H9 (cell line): Measurements from ENCODE around the gene PPP4R2. TPM values are rescaled to one million over a fixed set of nuclear protein-coding genes. Genes with fewer than 3 reads are reported as not detected.

Experiments used
- DNase-seq: peaks from one replicate; pipeline ENCODE4 v3.0.0-alpha.2; 2017
- H2AFZ ChIP-seq: one replicate; pipeline ENCODE4 v1.6.1; 2013; ENCODE audit warnings: mild to moderate bottlenecking, low read length, control low read depth, moderate library complexity
- H2AK5ac ChIP-seq: 2 replicates; pipeline ENCODE4 v1.6.1; 2013; ENCODE audit warnings: low read length, control low read depth, mixed read lengths; ENCODE audit not compliant: insufficient read length
- H2BK120ac ChIP-seq: one replicate; pipeline ENCODE4 v1.6.1; 2013; ENCODE audit warnings: low read depth, mild to moderate bottlenecking, low read length, control low read depth, inconsistent platforms; ENCODE audit not compliant: poor library complexity, severe bottlenecking
- H2BK12ac ChIP-seq: 2 replicates; pipeline ENCODE4 v1.6.1; 2013; ENCODE audit warnings: low read length, control low read depth, mixed read lengths, low read depth; ENCODE audit not compliant: insufficient read length
- H2BK15ac ChIP-seq: 2 replicates; pipeline ENCODE4 v1.6.1; 2013; ENCODE audit warnings: low read depth, low read length, control low read depth
- H2BK20ac ChIP-seq: one replicate; pipeline ENCODE4 v1.6.1; 2013; ENCODE audit warnings: low read depth, mild to moderate bottlenecking, low read length, control low read depth, inconsistent platforms; ENCODE audit not compliant: poor library complexity, severe bottlenecking
- H2BK5ac ChIP-seq: 2 replicates; pipeline ENCODE4 v1.6.1; 2013; ENCODE audit warnings: low read length, control low read depth, mixed read lengths; ENCODE audit not compliant: insufficient read length
- H3K14ac ChIP-seq: 2 replicates; pipeline ENCODE4 v1.6.1; 2013; ENCODE audit warnings: low read length, control low read depth; ENCODE audit not compliant: insufficient read depth
- H3K18ac ChIP-seq: 2 replicates; pipeline ENCODE4 v1.6.1; 2013; ENCODE audit warnings: low read depth, mild to moderate bottlenecking, mixed read lengths, low read length, control low read depth; ENCODE audit not compliant: insufficient read length
- H3K23ac ChIP-seq: 2 replicates; pipeline ENCODE4 v1.6.1; 2013; ENCODE audit warnings: low read length, control low read depth, mixed read lengths, low read depth; ENCODE audit not compliant: insufficient read length
- H3K23me2 ChIP-seq: 2 replicates; pipeline ENCODE4 v1.6.1; 2013; ENCODE audit warnings: low read depth, mild to moderate bottlenecking, mixed read lengths, low read length, control low read depth; ENCODE audit not compliant: insufficient read length, poor library complexity, severe bottlenecking
- H3K27ac ChIP-seq: 2 replicates; pipeline ENCODE4 v1.5.1; 2013; ENCODE audit warnings: low read length, control low read depth, mixed read lengths, low read depth; ENCODE audit not compliant: insufficient read length
- H3K27me3 ChIP-seq: 2 replicates; pipeline ENCODE4 v1.6.1; 2013; ENCODE audit warnings: low read length, control low read depth, inconsistent platforms; ENCODE audit not compliant: insufficient read depth
- H3K4ac ChIP-seq: 2 replicates; pipeline ENCODE4 v1.6.1; 2013; ENCODE audit warnings: low read depth, mild to moderate bottlenecking, control low read depth, inconsistent platforms, low read length, moderate library complexity
- H3K4me1 ChIP-seq: 2 replicates; pipeline ENCODE4 v1.6.1; 2013; ENCODE audit warnings: low read length, control low read depth, inconsistent platforms; ENCODE audit not compliant: insufficient read depth
- H3K4me2 ChIP-seq: 2 replicates; pipeline ENCODE4 v1.6.1; 2013; ENCODE audit warnings: low read length, control low read depth, mixed read lengths; ENCODE audit not compliant: insufficient read length, insufficient read depth
- H3K56ac ChIP-seq: 2 replicates; pipeline ENCODE4 v1.6.1; 2013; ENCODE audit warnings: low read depth, mild to moderate bottlenecking, mixed read lengths, low read length, control low read depth; ENCODE audit not compliant: insufficient read length
- H3K79me1 ChIP-seq: 2 replicates; pipeline ENCODE4 v1.6.1; 2013; ENCODE audit warnings: low read depth, mild to moderate bottlenecking, moderate library complexity, low read length, control low read depth, inconsistent platforms; ENCODE audit not compliant: insufficient read depth, poor library complexity, severe bottlenecking
- H3K79me2 ChIP-seq: 2 replicates; pipeline ENCODE4 v1.6.1; 2013; ENCODE audit warnings: low read length, control low read depth, inconsistent platforms; ENCODE audit not compliant: insufficient read depth
- H3K9ac ChIP-seq: 2 replicates; pipeline ENCODE4 v1.6.1; 2013; ENCODE audit warnings: low read length, control low read depth, mixed read lengths; ENCODE audit not compliant: insufficient read length; ENCODE audit errors: extremely low read depth
- H3K9me3 ChIP-seq: one replicate; pipeline ENCODE4 v1.6.1; 2013; ENCODE audit warnings: low read depth, low read length, inconsistent platforms; ENCODE audit not compliant: control insufficient read depth
- H3T11ph ChIP-seq: one replicate; pipeline ENCODE4 v1.6.1; 2013; ENCODE audit warnings: mild to moderate bottlenecking, low read length, control low read depth, inconsistent platforms
- H4K20me1 ChIP-seq: one replicate; pipeline ENCODE4 v1.6.1; 2013; ENCODE audit not compliant: control insufficient read depth, insufficient read length, insufficient read depth
- H4K5ac ChIP-seq: 2 replicates; pipeline ENCODE4 v1.6.1; 2013; ENCODE audit warnings: low read depth, mild to moderate bottlenecking, mixed read lengths, low read length, control low read depth; ENCODE audit not compliant: insufficient read length
- H4K8ac ChIP-seq: replicated peaks from 2 replicates; pipeline ENCODE4 v1.6.1; 2013; ENCODE audit warnings: low read length, control low read depth, mixed read lengths, low read depth; ENCODE audit not compliant: insufficient read length
- H4K91ac ChIP-seq: 2 replicates; pipeline ENCODE4 v1.6.1; 2013; ENCODE audit warnings: low read depth, mild to moderate bottlenecking, moderate library complexity, mixed read lengths, low read length, control low read depth; ENCODE audit not compliant: insufficient read length
- H3K27ac Mint-ChIP-seq, 3 experiments: 2 replicates in 2 of 3; 3 replicates in 1 of 3; pipeline ENCODE4 v1.8.0; 2020 to 2021; ENCODE audit warnings: mixed read lengths in 3 of 3, mild to moderate bottlenecking in 1 of 3, moderate library complexity in 1 of 3
- H3K27me3 Mint-ChIP-seq: 2 replicates; pipeline ENCODE4 v1.8.0; 2021; ENCODE audit warnings: low read depth, mild to moderate bottlenecking, moderate library complexity, mixed read lengths
- H3K36me3 Mint-ChIP-seq, 3 experiments: 2 replicates in 2 of 3; 3 replicates in 1 of 3; pipeline ENCODE4 v1.8.0; 2020 to 2021; ENCODE audit warnings: low read depth in 3 of 3, mixed read lengths in 3 of 3; ENCODE audit not compliant: insufficient read depth in 1 of 3
- H3K4me1 Mint-ChIP-seq, 2 experiments: 2 replicates each; pipeline ENCODE4 v1.8.0; 2020; ENCODE audit warnings: mixed read lengths in 2 of 2
- H3K4me3 Mint-ChIP-seq, 2 experiments: 2 replicates in 1 of 2; 3 replicates in 1 of 2; pipeline ENCODE4 v1.8.0; 2020 to 2021; ENCODE audit warnings: mild to moderate bottlenecking in 2 of 2, mixed read lengths in 2 of 2, moderate library complexity in 1 of 2
- H3K9me3 Mint-ChIP-seq, 2 experiments: 2 replicates in 1 of 2; 3 replicates in 1 of 2; pipeline ENCODE4 v1.8.0; 2020; ENCODE audit warnings: mild to moderate bottlenecking in 2 of 2, mixed read lengths in 2 of 2, moderate library complexity in 1 of 2
- CTCF ChIP-seq: fragments of 200-600 bp; sonication (generic); conservative IDR thresholded peaks from 3 replicates; pipeline ENCODE4 v1.8.0; 2021; ENCODE audit warnings: antibody characterized with exemption, mild to moderate bottlenecking
- total RNA-seq: library from RNA; stranded (reverse); gene quantifications from 2 replicates; pipeline ENCODE4 v1.2.1, GENCODE V29; 2021

The PPP4R2 gene
- total RNA-seq, 1 experiment from 2014 or later = 132 TPM

DNA sequence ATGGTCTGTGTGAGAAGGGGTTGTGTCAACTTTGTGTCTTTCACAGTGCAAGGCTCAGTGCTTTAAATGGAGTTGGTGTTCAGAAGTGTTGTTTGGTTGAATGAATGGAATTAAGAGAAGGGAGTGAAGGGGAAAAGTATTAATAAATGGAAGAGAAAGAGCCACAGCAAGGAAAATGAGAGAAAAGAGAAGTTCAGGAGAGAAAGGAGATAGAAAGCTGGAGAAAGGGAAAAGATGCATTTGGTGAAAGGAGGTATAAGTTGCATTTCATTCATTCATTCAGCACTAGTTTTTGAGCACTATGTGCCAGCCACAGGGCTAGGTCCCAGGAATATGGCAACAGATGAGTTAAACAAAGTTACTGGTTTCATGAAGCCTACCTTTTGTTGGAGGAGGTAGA is 34.3 kb upstream of the PPP4R2 start:
- H3K27me3 ChIP-seq = no peaks in the 10 kb centered on the region
- H3K23me2 ChIP-seq = no peaks in the 10 kb centered on the region
- H3K56ac ChIP-seq = no peak overlapping the region
- no peaks in the 10 kb centered on the region; the same call in 1 of the 2 replicates for H3K4me1 ChIP-seq
- no peak for DNase-seq
- H3K18ac ChIP-seq = no peak overlapping the region
- H3K36me3 Mint-ChIP-seq = no peaks in the 10 kb centered on the region
- H3K14ac ChIP-seq = no peak overlapping the region
- H3K9ac ChIP-seq = no peak overlapping the region
- H3K9me3 Mint-ChIP-seq = no peaks in the 10 kb centered on the region
- no peak overlapping the region for H4K8ac ChIP-seq
- H2BK15ac ChIP-seq = no peak overlapping the region
- no peak overlapping the region for H2AK5ac ChIP-seq
- no peaks in the 10 kb centered on the region for H4K20me1 ChIP-seq
- H2AFZ ChIP-seq = no peak overlapping the region
- H4K5ac ChIP-seq = no peak overlapping the region
- no peaks in the 10 kb centered on the region for H3K79me2 ChIP-seq
- peaks cover 3 to 6% of the 10 kb centered on the region in 2 experiments for H3K4me1 Mint-ChIP-seq
- H2BK120ac ChIP-seq = no peak overlapping the region
- no peak overlapping the region for H3T11ph ChIP-seq
- H3K27me3 Mint-ChIP-seq = no peaks in the 10 kb centered on the region
- no peak overlapping the region for H3K4me3 Mint-ChIP-seq
- no peaks in the 10 kb centered on the region for H3K9me3 ChIP-seq
- no peak overlapping the region for H2BK5ac ChIP-seq
- TF ChIP-seq CTCF = no peak
- no peak overlapping the region for H3K23ac ChIP-seq
- H4K91ac ChIP-seq = no peak overlapping the region
- H3K27ac Mint-ChIP-seq = no peak overlapping the region; a peak in 1 of 7 replicates
- no peak overlapping the region for H2BK12ac ChIP-seq
- no peak overlapping the region for H3K4me2 ChIP-seq
- no peak overlapping the region for H2BK20ac ChIP-seq
- no peak overlapping the region for H3K4ac ChIP-seq
- no peak overlapping the region for H3K27ac ChIP-seq
- no peaks in the 10 kb centered on the region for H3K79me1 ChIP-seq
